Measurements from ENCODE around the gene RAPSN. TPM values are rescaled to one million over a fixed set of nuclear protein-coding genes. Genes with fewer than 3 reads are reported as not detected.
A peak's percentile ranks its signal among the peaks of the same experiment; 100 is the strongest.
"Not testable (repeated sequence)": the region's sequence is repeated elsewhere in the genome, so short reads cannot be mapped to it uniquely, and the experiment has no call there.

RAPSN gene
- total RNA-seq, 1 donor, result 0.09 TPM

GRCh38 chr11:47454258-47454671 is 5.3 kb upstream of the RAPSN start:
- peak; percentile 90 for DNase-seq (ENCODE audit: low read depth)
- H3K4me3 ChIP-seq (ENCODE audit: low read depth, low read length), result not testable (repeated sequence)
- peak; percentile 91 for TF ChIP-seq CTCF (IDR thresholded peaks at IDR 0.05; ENCODE audit: insufficient read depth, low read length)

- H3K4me3 ChIP-seq (ENCODE audit: low read depth, low read length), result no peak overlapping the region
- DNase-seq (ENCODE audit: low read depth), result no peak
- TF ChIP-seq CTCF (IDR thresholded peaks at IDR 0.05; ENCODE audit: insufficient read depth, low read length), result no peak
Observed at GRCh38 chr11:47453365-47453764, 4.4 kb upstream of the RAPSN start.

- no peak for TF ChIP-seq CTCF (IDR thresholded peaks at IDR 0.05; ENCODE audit: insufficient read depth, low read length)
- DNase-seq (ENCODE audit: low read depth), result no peak
- no peak overlapping the region for H3K4me3 ChIP-seq (ENCODE audit: low read depth, low read length)
Observed at GRCh38 chr11:47451990-47452389, 3.1 kb upstream of the RAPSN start.

- no peak overlapping the region for H3K4me3 ChIP-seq (ENCODE audit: low read depth, low read length)
- no peak for DNase-seq (ENCODE audit: low read depth)
- TF ChIP-seq CTCF (IDR thresholded peaks at IDR 0.05; ENCODE audit: insufficient read depth, low read length), result no peak
Observed at GRCh38 chr11:47451436-47451835, 2.5 kb upstream of the RAPSN start.

GRCh38 chr11:47449541-47449940 is 605 bp upstream of the RAPSN start:
- H3K4me3 ChIP-seq (ENCODE audit: low read depth, low read length), result no peak overlapping the region
- no peak for TF ChIP-seq CTCF (IDR thresholded peaks at IDR 0.05; ENCODE audit: insufficient read depth, low read length)
- DNase-seq (ENCODE audit: low read depth), result no peak

- no peak for TF ChIP-seq CTCF (IDR thresholded peaks at IDR 0.05; ENCODE audit: insufficient read depth, low read length)
- H3K4me3 ChIP-seq (ENCODE audit: low read depth, low read length), result no peak overlapping the region
- DNase-seq (ENCODE audit: low read depth), result no peak
Observed at GRCh38 chr11:47447906-47448305, 1.0 kb downstream of the RAPSN start.

- no peak overlapping the region for H3K4me3 ChIP-seq (ENCODE audit: low read depth, low read length)
- no peak for DNase-seq (ENCODE audit: low read depth)
- no peak for TF ChIP-seq CTCF (IDR thresholded peaks at IDR 0.05; ENCODE audit: insufficient read depth, low read length)
Observed at GRCh38 chr11:47446833-47447232, 2.1 kb downstream of the RAPSN start.
